Body of pancreas (tissue), 4 donors: ENCODE results near the gene TBC1D14. TPM values are rescaled to one million over a fixed set of nuclear protein-coding genes. Genes with fewer than 3 reads are reported as not detected.

Source experiments
- ATAC-seq: fragments of 150-250 bp; one replicate; pipeline ENCODE4 v1.9.1; 2016
- DNase-seq, 4 donors: peaks; one replicate each; pipeline ENCODE4 v3.0.0-alpha.2; 2019
- H3K27ac ChIP-seq, 4 donors: fragments of 200-600 bp; sonication (generic); 1 replicate in 3 of 4; 2 replicates in 1 of 4; pipeline versions ENCODE4 v1.5.1 to v1.6.1; 2016 to 2019; ENCODE audit warnings: mild to moderate bottlenecking in 1 of 4, mixed read lengths in 1 of 4, moderate library complexity in 1 of 4
- H3K27me3 ChIP-seq, 2 donors: fragments of 200-600 bp; sonication (generic); one replicate each; pipeline ENCODE4 v1.6.0; 2016; ENCODE audit warnings: mild to moderate bottlenecking in 1 of 2
- H3K36me3 ChIP-seq, 2 donors: fragments of 200-600 bp; sonication (generic); replicated peaks in 1 of 2; 2 replicates each; pipeline ENCODE4 v1.5.1; 2016; ENCODE audit warnings: low read depth in 2 of 2; ENCODE audit not compliant: insufficient read depth in 1 of 2
- H3K4me1 ChIP-seq: fragments of 200-600 bp; sonication (generic); one replicate; pipeline ENCODE4 v1.6.0; 2016
- H3K4me3 ChIP-seq, 2 donors: fragments of 200-600 bp; sonication (generic); 1 replicate in 1 of 2; 2 replicates in 1 of 2; pipeline ENCODE4 v1.5.1; 2016 to 2019
- H3K9me3 ChIP-seq, 3 donors: fragments of 200-600 bp; sonication (generic); 1 replicate in 2 of 3; 2 replicates in 1 of 3; pipeline ENCODE4 v1.5.1; 2016
- POLR2A ChIP-seq, 3 donors: fragments of 450-650 bp; IDR thresholded peaks; one replicate each; pipeline ENCODE4 v1.6.1; 2016; ENCODE audit warnings: antibody characterized with exemption in 3 of 3, mild to moderate bottlenecking in 2 of 3
- WGBS, 2 donors: methylation state at CpG; one replicate each; pipeline ENCODE4 v1.1.5; 2017; 5-methylcytosine and 5-hydroxymethylcytosine counted together
- intact Hi-C: fragments of 100-400 bp; cut with DNase I; formaldehyde crosslinking; loops from one replicate; pipeline ENCODE4 v1.15.1; 2023
- total RNA-seq, 2 donors: library from RNA; depleted of rRNA; stranded (reverse); fragments of >200 nt; gene quantifications; one replicate each; pipeline ENCODE4 v1.1.0, GENCODE V29; 2016
- TF ChIP-seq, protein P1 (sequence below), 7 experiments: fragments of 450-650 bp in 4 of 7; fragments of 200-600 bp in 3 of 7; sonication (generic) in 3 of 7; IDR thresholded peaks; one replicate each; pipeline ENCODE4 v1.5.1; 2016 to 2019; ENCODE audit warnings: antibody characterized with exemption in 7 of 7

Gene TBC1D14
- total RNA-seq, 2 donors from 2014 or later: 10.5 to 20.0 TPM

DNA sequence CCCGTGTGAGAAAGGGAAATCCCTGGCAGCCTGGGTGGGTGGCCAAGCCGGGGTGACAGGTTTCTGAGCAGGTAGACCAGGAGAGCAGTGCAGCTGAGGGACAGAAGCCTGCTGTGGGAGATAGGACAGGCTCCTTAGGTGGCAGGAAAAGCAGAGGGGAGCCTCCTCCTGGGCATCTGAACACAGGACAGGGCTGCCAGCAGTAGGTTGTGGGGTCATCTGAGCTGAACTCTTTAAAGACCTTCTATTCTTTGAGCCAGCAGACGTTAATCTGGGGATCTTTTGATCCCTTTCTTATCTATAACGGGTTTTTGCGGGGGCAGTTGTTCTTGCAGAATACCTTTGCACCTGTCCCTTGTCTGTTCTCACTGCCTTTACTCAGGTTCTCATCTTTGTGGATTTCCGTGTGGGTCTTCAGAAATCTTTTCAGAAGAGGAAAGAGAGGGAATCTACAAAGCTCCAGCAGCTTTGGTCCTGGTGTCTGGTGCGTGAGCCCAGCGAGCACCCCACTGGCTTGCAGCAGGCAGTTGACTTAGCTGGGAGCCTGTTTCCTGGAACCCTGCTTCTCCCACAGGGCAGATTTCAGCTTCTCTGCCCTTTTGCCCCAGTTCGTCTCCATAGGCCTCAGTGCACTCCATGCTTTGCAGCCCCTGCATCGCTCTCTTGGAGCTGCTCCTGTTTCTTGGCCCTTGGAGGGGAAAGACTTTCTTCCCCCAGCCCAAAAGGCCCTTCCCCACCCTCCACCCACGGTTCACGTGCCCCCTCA lies 97.7 kb downstream of the TBC1D14 start:
- WGBS, 2 donors: 89% methylated on average over 12 of the region's 12 CpGs
- Histone ChIP-seq H3K36me3 (peaks cover 2 to 7% of the 10 kb centered on the region in 2 donors), H3K4me3 (no peak overlapping the region), H3K4me1 (no peaks in the 10 kb centered on the region), H3K9me3 (no peaks in the 10 kb centered on the region), H3K27me3 (no peaks in the 10 kb centered on the region), H3K27ac (no peak overlapping the region)
- ATAC-seq: no peak
- DNase-seq: no peak
- intact Hi-C loops: no loop called here
- TF ChIP-seq, protein P1, sequence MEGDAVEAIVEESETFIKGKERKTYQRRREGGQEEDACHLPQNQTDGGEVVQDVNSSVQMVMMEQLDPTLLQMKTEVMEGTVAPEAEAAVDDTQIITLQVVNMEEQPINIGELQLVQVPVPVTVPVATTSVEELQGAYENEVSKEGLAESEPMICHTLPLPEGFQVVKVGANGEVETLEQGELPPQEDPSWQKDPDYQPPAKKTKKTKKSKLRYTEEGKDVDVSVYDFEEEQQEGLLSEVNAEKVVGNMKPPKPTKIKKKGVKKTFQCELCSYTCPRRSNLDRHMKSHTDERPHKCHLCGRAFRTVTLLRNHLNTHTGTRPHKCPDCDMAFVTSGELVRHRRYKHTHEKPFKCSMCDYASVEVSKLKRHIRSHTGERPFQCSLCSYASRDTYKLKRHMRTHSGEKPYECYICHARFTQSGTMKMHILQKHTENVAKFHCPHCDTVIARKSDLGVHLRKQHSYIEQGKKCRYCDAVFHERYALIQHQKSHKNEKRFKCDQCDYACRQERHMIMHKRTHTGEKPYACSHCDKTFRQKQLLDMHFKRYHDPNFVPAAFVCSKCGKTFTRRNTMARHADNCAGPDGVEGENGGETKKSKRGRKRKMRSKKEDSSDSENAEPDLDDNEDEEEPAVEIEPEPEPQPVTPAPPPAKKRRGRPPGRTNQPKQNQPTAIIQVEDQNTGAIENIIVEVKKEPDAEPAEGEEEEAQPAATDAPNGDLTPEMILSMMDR (IDR thresholded peaks at IDR 0.05): no peak
- TF ChIP-seq POLR2A (IDR thresholded peaks at IDR 0.05): no peak

DNA sequence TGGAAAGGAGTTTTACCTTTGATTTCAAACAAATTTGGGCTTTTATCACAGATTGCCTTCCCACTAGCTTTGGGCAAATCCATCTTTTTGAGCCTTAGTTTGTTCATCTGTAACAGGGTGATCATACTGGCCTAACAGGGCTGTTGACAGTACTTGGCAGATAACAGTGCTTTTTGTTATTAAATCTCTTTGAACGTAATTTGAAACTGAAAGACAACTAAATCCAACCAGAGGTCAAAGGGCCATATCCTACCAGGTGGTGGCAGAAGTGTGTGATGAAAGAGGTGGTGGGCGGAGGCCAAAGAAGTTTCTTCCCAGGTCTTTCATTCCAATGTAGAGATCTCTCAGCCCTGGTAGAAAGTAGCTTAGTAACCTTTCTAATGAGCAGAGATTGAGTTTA lies 98.3 kb downstream of the TBC1D14 start:
- ATAC-seq (no peak), DNase-seq (no peak)
- no peak overlapping the region for H3K27ac ChIP-seq
- H3K9me3 ChIP-seq: no peaks in the 10 kb centered on the region
- H3K36me3 ChIP-seq: peaks cover 2 to 7% of the 10 kb centered on the region in 2 donors
- 63 to 66% methylated on average over 2 of the region's 2 CpGs for WGBS, 2 donors
- H3K27me3 ChIP-seq: no peaks in the 10 kb centered on the region
- intact Hi-C loops: no loop called here
- H3K4me1 ChIP-seq: no peaks in the 10 kb centered on the region
- TF ChIP-seq, protein P1 (IDR thresholded peaks at IDR 0.05): no peak
- no peak for TF ChIP-seq POLR2A (IDR thresholded peaks at IDR 0.05)
- H3K4me3 ChIP-seq: no peak overlapping the region

DNA sequence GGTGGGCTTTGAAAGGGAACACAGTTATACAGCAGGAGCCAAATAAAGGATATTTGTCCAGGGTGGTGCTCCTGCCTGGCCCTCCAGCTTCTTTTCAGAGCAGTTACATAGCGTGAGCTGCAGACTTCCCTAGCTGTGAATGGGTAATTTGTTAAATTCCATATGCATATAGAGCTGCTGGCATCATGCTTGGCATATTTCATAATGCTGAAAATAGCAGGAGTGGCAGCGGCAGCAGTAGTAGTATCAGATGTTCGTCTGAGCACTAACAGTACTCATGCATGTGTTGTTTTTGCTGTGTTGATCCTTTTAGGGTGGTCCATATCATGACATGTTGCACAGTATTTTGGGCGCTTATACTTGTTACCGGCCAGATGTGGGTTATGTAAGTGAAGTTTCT lies 99.9 kb downstream of the TBC1D14 start:
- H3K4me1 ChIP-seq: no peaks in the 10 kb centered on the region
- ATAC-seq (no peak), DNase-seq (no peak)
- no peak overlapping the region for H3K4me3 ChIP-seq
- no peak overlapping the region for H3K27ac ChIP-seq
- 89 to 94% methylated on average over 5 of the region's 5 CpGs for WGBS, 2 donors
- no peak for TF ChIP-seq POLR2A (IDR thresholded peaks at IDR 0.05)
- TF ChIP-seq, protein P1 (IDR thresholded peaks at IDR 0.05): no peak
- intact Hi-C loops: no loop called here
- H3K36me3 ChIP-seq: peaks cover 4 to 7% of the 10 kb centered on the region in 2 donors
- no peaks in the 10 kb centered on the region for H3K9me3 ChIP-seq
- H3K27me3 ChIP-seq: no peaks in the 10 kb centered on the region

DNA sequence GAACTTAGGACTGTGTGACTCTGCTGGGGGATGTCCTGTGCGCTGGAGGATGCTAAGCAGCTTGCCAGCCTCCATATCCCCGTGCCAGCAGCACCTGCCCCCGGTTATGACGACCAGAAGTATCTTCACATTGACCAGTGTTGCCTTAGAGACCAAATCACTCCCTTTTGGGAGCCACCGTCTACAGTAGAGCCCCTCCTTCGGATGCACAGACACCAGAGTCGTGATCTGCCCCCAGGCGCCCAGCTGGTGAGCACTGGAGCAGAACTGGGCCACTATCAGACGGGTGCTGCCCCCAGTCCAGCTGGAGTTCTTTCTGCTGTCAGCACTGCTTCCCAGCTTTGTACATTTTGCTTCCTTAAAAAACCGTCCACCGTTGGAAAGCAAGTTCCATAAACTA lies 103.5 kb downstream of the TBC1D14 start:
- Histone ChIP-seq H3K9me3 (no peaks in the 10 kb centered on the region), H3K4me1 (no peaks in the 10 kb centered on the region), H3K4me3 (no peak overlapping the region), H3K36me3 (peaks cover 7 to 8% of the 10 kb centered on the region in 2 donors), H3K27ac (no peak overlapping the region), H3K27me3 (no peaks in the 10 kb centered on the region)
- WGBS, 2 donors: 90 to 94% methylated on average over 11 of the region's 11 CpGs
- DNase-seq: no peak
- ATAC-seq: no peak
- TF ChIP-seq POLR2A (IDR thresholded peaks at IDR 0.05): no peak
- TF ChIP-seq, protein P1 (IDR thresholded peaks at IDR 0.05): no peak
- intact Hi-C loops: no loop called here

DNA sequence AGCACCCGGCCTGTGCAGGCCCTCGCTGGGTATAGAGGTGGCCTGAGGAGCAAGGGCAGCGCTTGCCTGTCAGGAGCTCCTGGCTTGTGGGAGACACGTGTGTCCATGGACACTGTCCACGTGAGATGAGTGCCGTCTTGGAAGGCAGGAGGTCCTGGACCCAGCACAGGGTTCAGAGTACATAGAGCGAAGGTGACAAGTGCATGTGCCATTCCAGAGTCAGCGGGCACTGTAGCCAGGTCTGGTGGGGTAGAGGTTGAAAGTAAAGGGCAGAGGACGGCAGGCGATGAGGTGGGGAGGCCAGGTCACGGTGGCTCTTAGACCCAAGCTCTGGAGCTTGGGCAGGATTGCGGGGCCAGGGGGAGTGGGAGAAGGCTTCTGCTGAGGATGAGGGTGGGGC lies 105.2 kb downstream of the TBC1D14 start:
- no peak for TF ChIP-seq POLR2A (IDR thresholded peaks at IDR 0.05)
- TF ChIP-seq, protein P1 (IDR thresholded peaks at IDR 0.05): no peak
- 90 to 94% methylated on average over 12 of the region's 12 CpGs for WGBS, 2 donors
- Histone ChIP-seq H3K4me3 (no peak overlapping the region), H3K27me3 (no peaks in the 10 kb centered on the region), H3K36me3 (peaks cover 5 to 7% of the 10 kb centered on the region in 2 donors), H3K27ac (no peak overlapping the region), H3K9me3 (no peaks in the 10 kb centered on the region), H3K4me1 (no peaks in the 10 kb centered on the region)
- intact Hi-C loops: no loop called here
- no peak for ATAC-seq
- DNase-seq: no peak
